GM12864 (cell line): ENCODE data around the gene ALKBH7.
"Not testable (repeated sequence)": the region's sequence is repeated elsewhere in the genome, so short reads cannot be mapped to it uniquely, and the experiment has no call there.

Experiments used
- DNase-seq: peaks from one replicate; pipeline ENCODE4 v3.0.0-alpha.2; 2011; ENCODE audit warnings: low read depth
- H3K4me3 ChIP-seq: 2 replicates; pipeline ENCODE4 v1.5.1; 2011; ENCODE audit warnings: mild to moderate bottlenecking, low read depth, low read length, control low read depth
- CTCF ChIP-seq: IDR thresholded peaks from 2 replicates; pipeline ENCODE4 v1.5.1; 2011; ENCODE audit warnings: low read depth, mild to moderate bottlenecking, moderate library complexity, low read length, control low read depth, inconsistent platforms; ENCODE audit errors: missing control alignments

ALKBH7 gene

GRCh38 chr19:6357174-6357573 lies 15.4 kb upstream of the ALKBH7 start:
- TF ChIP-seq CTCF, result no peak

GRCh38 chr19:6358003-6358402 lies 14.6 kb upstream of the ALKBH7 start:
- DNase-seq, result no peak
- H3K4me3 ChIP-seq, result no peak overlapping the region
- TF ChIP-seq CTCF, result no peak

More at GRCh38 chr19:6357174-6357573, 15.4 kb upstream of the ALKBH7 start:
- no peak overlapping the region for H3K4me3 ChIP-seq
- no peak for DNase-seq

GRCh38 chr19:6359568-6360341 lies 12.8 kb upstream of the ALKBH7 start:
- H3K4me3 ChIP-seq, result no peak overlapping the region
- no peak for TF ChIP-seq CTCF
- DNase-seq, result no peak

GRCh38 chr19:6360445-6360844 lies 12.1 kb upstream of the ALKBH7 start:
- not testable (repeated sequence) for DNase-seq, H3K4me3 ChIP-seq

- not testable (repeated sequence) for DNase-seq
These were observed 11.8 kb upstream of the ALKBH7 start for GRCh38 chr19:6360857-6361216.

GRCh38 chr19:6362027-6362350 lies 10.6 kb upstream of the ALKBH7 start:
- TF ChIP-seq CTCF, result no peak
- H3K4me3 ChIP-seq, result peak overlapping the region; percentile 79
- no peak for DNase-seq

More at GRCh38 chr19:6360857-6361216, 11.8 kb upstream of the ALKBH7 start:
- H3K4me3 ChIP-seq, result peak overlapping the region; percentile 79

- DNase-seq, result no peak
- H3K4me3 ChIP-seq, result peak overlapping the region; percentile 79
- TF ChIP-seq CTCF, result no peak
These were observed 10.2 kb upstream of the ALKBH7 start for GRCh38 chr19:6362351-6362801.

- H3K4me3 ChIP-seq, result no peak overlapping the region
- DNase-seq, result no peak
- no peak for TF ChIP-seq CTCF
These were observed 8.2 kb upstream of the ALKBH7 start for GRCh38 chr19:6364353-6364752.
